ENCODE measurements around the gene DAB1. TPM values are rescaled to one million over a fixed set of nuclear protein-coding genes. Genes with fewer than 3 reads are reported as not detected.

The DAB1 gene
- 0.13 TPM in 1 of 2 replicates, not detected in the other for total RNA-seq (2014; rRNA removed; shearing (Covaris generic))
- polyA plus RNA-seq (2015; cell fraction: cytosol; rRNA removed): 0.23 TPM in 1 of 2 replicates, not detected in the other
- 0.09 TPM in 1 of 2 replicates, not detected in the other for polyA plus RNA-seq (2015; cell fraction: nucleus; rRNA removed)

DNA sequence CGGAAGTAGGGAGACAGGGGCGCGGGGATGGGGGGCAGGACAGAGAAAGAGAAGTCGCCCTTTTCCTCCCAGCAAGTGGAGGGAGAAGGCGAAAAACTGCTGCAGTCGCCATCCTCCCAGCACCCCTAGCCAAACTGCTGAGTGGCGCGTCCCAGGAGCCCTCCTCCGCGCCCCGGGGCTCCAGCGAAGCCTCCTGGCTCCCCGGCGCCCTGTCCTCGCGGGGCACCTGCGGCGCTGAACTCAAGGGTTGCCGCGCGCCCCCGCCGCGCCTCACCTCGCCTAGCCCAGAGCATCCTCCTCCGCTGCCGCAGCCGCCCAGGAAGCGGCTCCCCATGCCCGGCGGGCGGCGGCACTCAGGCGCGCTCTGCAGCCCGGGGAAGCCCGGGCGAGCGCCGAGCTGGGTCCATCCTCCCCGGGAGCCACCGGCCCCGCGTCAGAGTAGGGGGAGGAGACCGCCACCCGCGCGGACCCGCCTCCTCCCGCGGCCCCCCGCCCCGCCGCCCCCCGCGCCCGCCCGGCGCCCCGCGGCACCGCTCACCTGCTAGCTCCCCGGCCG lies at the start of gene DAB1:
TSS of gene DAB1 (minus strand) at position 405 of the 556 bp plus-strand sequence. CDS start 133,030 bp downstream, outside the sequence.
- no peak for DNase-seq (ENCODE audit: low read depth, low spot score)
- in situ Hi-C loops (cut with HindIII; ENCODE audit: low pct_unique_long_range_greater_than_20kb, low sequenced_read_pairs): no loop called here

DNA sequence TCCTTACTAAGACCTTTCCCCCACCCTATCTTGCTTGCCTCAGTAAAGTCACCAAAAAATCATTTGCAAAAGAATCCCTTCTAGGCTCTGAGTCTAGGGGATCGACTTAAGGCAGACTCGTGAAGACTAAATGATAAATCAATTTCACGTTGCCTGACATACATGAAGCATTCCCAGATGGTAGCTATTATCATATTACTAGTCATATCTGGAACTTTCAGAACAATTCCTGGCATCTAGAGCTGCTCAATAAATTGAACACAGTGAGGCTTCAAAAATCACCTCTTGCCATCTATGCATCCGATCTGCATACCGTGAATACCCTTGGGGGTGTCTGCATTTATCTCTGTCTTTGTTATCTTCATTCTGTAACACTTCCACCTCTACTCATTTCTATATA lies 49.6 kb upstream of the DAB1 start:
- DNase-seq (ENCODE audit: low read depth, low spot score): no peak
- in situ Hi-C loops (cut with HindIII; ENCODE audit: low pct_unique_long_range_greater_than_20kb, low sequenced_read_pairs): no loop called here

DNA sequence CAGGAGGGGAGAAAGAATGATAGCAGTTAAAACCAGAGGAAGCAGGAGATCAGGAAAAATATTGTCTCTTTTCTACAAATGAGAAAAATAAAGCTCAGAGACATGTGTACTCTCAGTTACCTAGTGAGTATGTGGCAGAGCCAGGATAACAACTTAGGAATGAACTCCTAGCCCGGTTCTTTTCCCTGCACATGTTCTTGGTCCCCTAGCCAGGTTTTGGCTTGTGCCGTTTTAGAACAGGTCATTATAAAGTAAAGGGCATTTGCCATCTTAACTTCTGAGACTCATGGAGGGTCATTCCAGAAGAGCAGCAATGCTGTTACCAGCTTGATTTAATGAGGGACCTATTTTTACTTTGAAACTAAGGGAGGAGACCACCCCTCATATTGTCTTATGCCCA lies 48.1 kb upstream of the DAB1 start:
- in situ Hi-C loops (cut with HindIII; ENCODE audit: low pct_unique_long_range_greater_than_20kb, low sequenced_read_pairs): no loop called here
- DNase-seq (ENCODE audit: low read depth, low spot score): no peak

- no peak for DNase-seq (ENCODE audit: low read depth, low spot score)
- in situ Hi-C loops (cut with HindIII; ENCODE audit: low pct_unique_long_range_greater_than_20kb, low sequenced_read_pairs): no loop called here
Observed at GRCh38 chr1:57470036-57470435, 46.2 kb upstream of the DAB1 start.

- in situ Hi-C loops (cut with HindIII; ENCODE audit: low pct_unique_long_range_greater_than_20kb, low sequenced_read_pairs): no loop called here
- DNase-seq (ENCODE audit: low read depth, low spot score): no peak
Observed at GRCh38 chr1:57468641-57469523, 45.0 kb upstream of the DAB1 start.

DNA sequence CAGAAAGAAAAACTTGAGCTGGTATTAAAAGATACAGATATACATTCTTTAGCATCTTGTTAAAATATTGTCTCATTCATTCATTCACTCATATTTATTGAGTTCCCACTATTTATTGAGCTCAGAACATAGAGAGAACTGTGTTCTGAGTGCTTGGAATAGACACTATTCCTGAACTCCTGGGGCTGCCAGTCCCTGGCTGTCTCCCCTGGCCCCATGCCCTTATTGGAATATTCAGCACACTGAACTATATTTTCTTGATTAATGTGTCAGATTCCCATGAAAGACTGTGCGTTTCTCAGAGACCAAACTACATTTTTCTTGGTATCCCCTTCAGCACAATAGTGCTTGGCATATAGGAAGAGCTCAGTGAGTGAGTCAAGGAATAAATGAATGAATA lies 44.0 kb upstream of the DAB1 start:
- no peak for DNase-seq (ENCODE audit: low read depth, low spot score)
- in situ Hi-C loops (cut with HindIII; ENCODE audit: low pct_unique_long_range_greater_than_20kb, low sequenced_read_pairs): no loop called here

GRCh38 chr1:57464756-57465155 lies 40.9 kb upstream of the DAB1 start:
- DNase-seq (ENCODE audit: low read depth, low spot score): peak; percentile 6

DNA sequence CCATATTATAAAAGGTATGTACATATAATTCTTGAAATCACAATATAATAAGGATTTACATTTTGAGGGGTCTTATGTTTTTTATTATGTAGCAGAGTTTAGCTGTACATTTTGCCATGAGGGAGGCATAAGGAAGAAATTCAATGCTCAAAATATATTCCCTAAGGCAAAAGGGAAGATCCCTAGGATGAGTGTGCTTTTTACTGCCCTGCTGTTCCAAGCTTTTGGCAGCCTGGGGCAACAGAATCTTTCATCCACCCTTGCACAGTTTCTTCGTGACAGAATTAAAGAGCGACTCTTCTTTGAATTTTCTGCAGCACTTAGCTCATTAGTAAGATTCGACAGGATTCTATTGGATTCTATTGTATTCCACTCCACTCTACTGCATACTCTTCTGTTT lies 39.5 kb upstream of the DAB1 start:
- in situ Hi-C loops (cut with HindIII; ENCODE audit: low pct_unique_long_range_greater_than_20kb, low sequenced_read_pairs): no loop called here
- no peak for DNase-seq (ENCODE audit: low read depth, low spot score)

More at GRCh38 chr1:57464756-57465155, 40.9 kb upstream of the DAB1 start:
- in situ Hi-C loops (cut with HindIII; ENCODE audit: low pct_unique_long_range_greater_than_20kb, low sequenced_read_pairs): no loop called here

- no peak for DNase-seq (ENCODE audit: low read depth, low spot score)
- in situ Hi-C loops (cut with HindIII; ENCODE audit: low pct_unique_long_range_greater_than_20kb, low sequenced_read_pairs): no loop called here
Observed at GRCh38 chr1:57461405-57461804, 37.5 kb upstream of the DAB1 start.

DNA sequence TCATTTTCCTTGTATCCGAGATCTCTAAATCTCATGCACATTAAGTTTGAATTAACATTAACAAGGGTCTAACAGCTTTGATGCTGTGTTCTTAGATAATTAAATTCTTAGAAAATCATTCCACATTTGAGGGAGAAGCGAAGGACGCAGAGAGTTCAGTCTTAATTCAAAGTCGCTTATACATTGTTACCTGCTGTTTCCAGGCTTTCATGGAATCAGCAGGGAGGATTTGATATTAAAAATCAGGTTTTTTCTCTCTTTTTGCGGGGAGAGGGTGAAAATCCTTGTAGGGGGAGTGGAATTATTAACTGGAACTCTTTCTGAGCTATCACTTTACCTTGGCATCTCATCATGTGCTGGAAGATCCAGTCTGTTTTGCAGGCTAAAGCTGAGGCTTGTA lies 27.7 kb upstream of the DAB1 start:
- DNase-seq (ENCODE audit: low read depth, low spot score): no peak
- in situ Hi-C loops (cut with HindIII; ENCODE audit: low pct_unique_long_range_greater_than_20kb, low sequenced_read_pairs): no loop called here

GRCh38 chr1:57450981-57451380 lies 27.1 kb upstream of the DAB1 start:
- in situ Hi-C loops (cut with HindIII; ENCODE audit: low pct_unique_long_range_greater_than_20kb, low sequenced_read_pairs): no loop called here
- DNase-seq (ENCODE audit: low read depth, low spot score): no peak

- in situ Hi-C loops (cut with HindIII; ENCODE audit: low pct_unique_long_range_greater_than_20kb, low sequenced_read_pairs): no loop called here
- DNase-seq (ENCODE audit: low read depth, low spot score): no peak
Observed at GRCh38 chr1:57447551-57447950, 23.7 kb upstream of the DAB1 start.

DNA sequence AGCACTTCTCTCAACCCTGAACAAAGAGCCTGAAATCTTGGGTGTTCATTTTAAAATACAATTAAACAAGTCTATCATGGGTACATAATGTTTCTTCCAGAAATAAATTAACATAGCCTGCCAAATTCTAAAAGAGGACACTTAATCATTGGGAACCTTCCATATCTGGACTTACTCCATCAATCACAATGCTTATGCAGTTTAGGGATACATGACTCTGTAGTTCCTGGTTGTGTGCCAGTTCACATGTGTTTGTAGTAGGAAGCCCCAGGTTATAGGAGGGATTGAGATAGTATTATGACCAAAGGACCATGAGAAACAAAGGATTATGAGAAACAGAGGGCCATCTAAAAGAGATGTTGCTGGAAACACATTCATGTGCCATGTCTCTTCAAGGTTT lies 19.1 kb upstream of the DAB1 start:
- no peak for DNase-seq (ENCODE audit: low read depth, low spot score)
- in situ Hi-C loops (cut with HindIII; ENCODE audit: low pct_unique_long_range_greater_than_20kb, low sequenced_read_pairs): no loop called here

DNA sequence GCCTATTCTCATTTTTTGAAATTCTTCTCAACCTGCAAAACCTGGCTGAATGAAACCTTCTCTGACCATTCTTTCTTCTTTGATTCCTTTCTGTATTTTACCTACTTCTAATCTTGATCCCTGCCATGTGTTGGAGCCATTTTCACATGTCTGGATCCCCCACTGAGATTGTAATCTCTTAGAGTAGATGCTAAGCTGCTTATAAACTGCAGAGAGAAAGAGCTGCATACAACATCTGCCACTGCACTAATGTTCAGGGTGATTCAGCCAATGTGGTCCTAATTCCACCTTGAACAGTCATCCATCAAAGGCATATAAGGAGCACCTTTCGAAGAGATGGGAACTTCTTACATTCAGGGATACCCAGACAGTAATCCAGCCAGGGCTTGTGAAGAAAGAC lies 16.2 kb upstream of the DAB1 start:
- in situ Hi-C loops (cut with HindIII; ENCODE audit: low pct_unique_long_range_greater_than_20kb, low sequenced_read_pairs): no loop called here
- no peak for DNase-seq (ENCODE audit: low read depth, low spot score)

GRCh38 chr1:57431400-57431799 lies 7.5 kb upstream of the DAB1 start:
- no peak for DNase-seq (ENCODE audit: low read depth, low spot score)
- in situ Hi-C loops (cut with HindIII; ENCODE audit: low pct_unique_long_range_greater_than_20kb, low sequenced_read_pairs): no loop called here

GRCh38 chr1:57424231-57425027 lies 569 bp upstream of the DAB1 start:
- in situ Hi-C loops (cut with HindIII; ENCODE audit: low pct_unique_long_range_greater_than_20kb, low sequenced_read_pairs): no loop called here
- DNase-seq (ENCODE audit: low read depth, low spot score): peak; percentile 36

- in situ Hi-C loops (cut with HindIII; ENCODE audit: low pct_unique_long_range_greater_than_20kb, low sequenced_read_pairs): no loop called here
- no peak for DNase-seq (ENCODE audit: low read depth, low spot score)
Observed at GRCh38 chr1:57423135-57423655, 665 bp downstream of the DAB1 start.

Data from SK-MEL-5 (cell line).